K562 (cell line): Measurements from ENCODE around the gene RARA. TPM values are rescaled to one million over a fixed set of nuclear protein-coding genes. Genes with fewer than 3 reads are reported as not detected.

Source experiments
- ATAC-seq: fragments of 200-7000 bp; cut with Tn5 transposase; 3 replicates; pipeline ENCODE4 v1.9.1; 2020; ENCODE audit warnings: moderate library complexity
- BruUV-seq: library from RNA; stranded (reverse); fragments of 400-500 nt; replicated peaks from 2 replicates; lab custom pipeline; 2021; lab: Mats Ljungman, UMichigan
- CTCF ChIA-PET: fragments of 300-600 bp; formaldehyde crosslinking; extraction: SDS; loops from one replicate; lab custom pipeline; 2021; ENCODE audit warnings: low intra/inter-chr PET ratio; lab: Yijun Ruan, JAX
- POLR2A ChIA-PET: fragments of 300-600, 350-650 bp; sonication (Branson Sonifier 250); formaldehyde crosslinking; extraction: SDS; loops from one replicate; lab custom pipeline; 2021; ENCODE audit warnings: antibody characterized with exemption, inconsistent platforms; lab: Yijun Ruan, JAX
- DNase-seq, 4 experiments: peaks; one replicate each; pipeline versions ENCODE4 v3.0.0 to v3.0.0-alpha.2; 2011 to 2018; ENCODE audit warnings: low spot score in 3 of 4, mixed read lengths in 3 of 4; ENCODE audit errors: extremely low read depth in 1 of 4
- FAIRE-seq: peaks from 2 replicates; lab custom pipeline; 2011; peaks lifted over from hg19 to GRCh38; lab: Jason Lieb, UNC
- H2AFZ ChIP-seq: 2 replicates; pipeline ENCODE4 v1.6.0; 2011; ENCODE audit warnings: low read depth, low read length, control low read depth, inconsistent platforms
- H3K27ac ChIP-seq: fragments of 200-600 bp; 3 replicates; pipeline ENCODE4 v1.8.0; 2011; ENCODE audit warnings: low read depth, mild to moderate bottlenecking, control low read depth, inconsistent platforms, low read length, moderate library complexity, mixed read lengths; ENCODE audit errors: extremely low read depth
- H3K27me3 ChIP-seq, 2 experiments: fragments of 300-600 bp in 1 of 2; 2 replicates in 1 of 2; 3 replicates in 1 of 2; pipeline versions ENCODE4 v1.6.0 to v1.8.0; 2011; ENCODE audit warnings: inconsistent platforms in 2 of 2, low read length in 2 of 2, mild to moderate bottlenecking in 1 of 2, mixed read lengths in 1 of 2, moderate library complexity in 1 of 2; ENCODE audit not compliant: control insufficient read depth in 2 of 2, insufficient read depth in 2 of 2
- H3K36me3 ChIP-seq: fragments of 300-600 bp; 3 replicates; pipeline ENCODE4 v1.8.0; 2011; ENCODE audit warnings: mild to moderate bottlenecking, low read length, inconsistent platforms; ENCODE audit not compliant: control insufficient read depth, insufficient read depth
- H3K4me1 ChIP-seq, 2 experiments: fragments of 200-600 bp in 1 of 2; replicated peaks in 1 of 2; 2 replicates in 1 of 2; 3 replicates in 1 of 2; pipeline versions ENCODE4 v1.5.1 to v1.8.0; 2011; ENCODE audit warnings: inconsistent platforms in 2 of 2, low read length in 2 of 2, mild to moderate bottlenecking in 1 of 2, mixed read lengths in 1 of 2, moderate library complexity in 1 of 2; ENCODE audit not compliant: control insufficient read depth in 2 of 2, insufficient read depth in 2 of 2
- H3K4me2 ChIP-seq: 2 replicates; pipeline ENCODE4 v1.6.1; 2011; ENCODE audit warnings: low read length, control low read depth, inconsistent platforms, mixed read lengths; ENCODE audit not compliant: insufficient read depth
- H3K4me3 ChIP-seq: fragments of 200-600 bp; sonication (generic), shearing (Covaris generic); 2 replicates; pipeline ENCODE4 v1.5.1; 2016; ENCODE audit warnings: control low read depth, inconsistent platforms
- H3K79me2 ChIP-seq: fragments of 200-600 bp; 3 replicates; pipeline ENCODE4 v1.8.0; 2011; ENCODE audit warnings: low read length, inconsistent platforms; ENCODE audit not compliant: control insufficient read depth, insufficient read depth
- H3K9ac ChIP-seq, 2 experiments: 2 replicates each; pipeline versions ENCODE4 v1.6.0 to v1.6.1; 2011; ENCODE audit warnings: low read depth in 2 of 2, low read length in 2 of 2, control low read depth in 1 of 2, inconsistent platforms in 1 of 2, mild to moderate bottlenecking in 1 of 2, mixed read lengths in 1 of 2; ENCODE audit not compliant: insufficient read depth in 1 of 2
- H3K9me1 ChIP-seq: one replicate; pipeline ENCODE4 v1.6.0; 2011; ENCODE audit warnings: inconsistent platforms, mild to moderate bottlenecking, low read length, moderate library complexity; ENCODE audit not compliant: control insufficient read depth, insufficient read depth
- H3K9me3 ChIP-seq: replicated peaks from 2 replicates; pipeline ENCODE4 v1.5.1; 2011; ENCODE audit warnings: low read depth, low read length, inconsistent platforms; ENCODE audit not compliant: control insufficient read depth, insufficient read depth
- H4K20me1 ChIP-seq: replicated peaks from 2 replicates; pipeline ENCODE4 v1.6.1; 2011; ENCODE audit warnings: low read length, inconsistent platforms, mixed read lengths; ENCODE audit not compliant: control insufficient read depth, insufficient read depth
- CBX3 ChIP-seq, 2 experiments: IDR thresholded peaks; 1 replicate in 1 of 2; 2 replicates in 1 of 2; pipeline ENCODE4 v1.6.1; 2012; ENCODE audit warnings: inconsistent platforms in 2 of 2, low read length in 2 of 2, borderline replicate concordance in 1 of 2, control low read depth in 1 of 2
- CSDE1 ChIP-seq, 2 experiments: fragments of 450-650 bp; IDR thresholded peaks; 2 replicates each; pipeline ENCODE4 v1.6.1; 2016; ENCODE audit warnings: mild to moderate bottlenecking in 1 of 2
- LCOR ChIP-seq: sonication (generic); formaldehyde crosslinking; IDR thresholded peaks from 2 replicates; pipeline ENCODE4 v1.8.0; 2022; ENCODE audit warnings: mild to moderate bottlenecking, missing genetic modification reagents
- MYC ChIP-seq, 2 experiments: fragments of 250-450 bp in 1 of 2; sonication (Bioruptor Pico) in 1 of 2; IDR thresholded peaks; 2 replicates each; pipeline versions ENCODE4 v1.5.1 to v1.6.1; 2012 to 2021; ENCODE audit warnings: low read depth in 2 of 2, borderline replicate concordance in 1 of 2, improper control_type of control experiment in 1 of 2, low read length in 1 of 2, mild to moderate bottlenecking in 1 of 2, moderate library complexity in 1 of 2
- NFIX ChIP-seq: fragments of 250-450 bp; sonication (Bioruptor Pico); IDR thresholded peaks from 2 replicates; pipeline ENCODE4 v1.4.0; 2020; ENCODE audit warnings: low read depth, mild to moderate bottlenecking, moderate library complexity
- POLR2H ChIP-seq: IDR thresholded peaks from 2 replicates; pipeline ENCODE4 v1.6.1; 2016; ENCODE audit warnings: missing genetic modification characterization, low read depth, mild to moderate bottlenecking, control low read depth, missing compliant biosample characterization, moderate library complexity
- PRMT5 ChIP-seq: sonication (generic); formaldehyde crosslinking; IDR thresholded peaks from 2 replicates; pipeline ENCODE4 v1.5.0; 2020; ENCODE audit warnings: missing genetic modification reagents
- RBFOX2 ChIP-seq: fragments of 200-400 bp; formaldehyde crosslinking; IDR thresholded peaks from 2 replicates; pipeline ENCODE4 v1.6.1; 2017; ENCODE audit warnings: low read depth, mild to moderate bottlenecking, low read length, moderate library complexity
- RBM25 ChIP-seq: fragments of 200-400 bp; formaldehyde crosslinking; IDR thresholded peaks from 2 replicates; pipeline ENCODE4 v1.6.1; 2018; ENCODE audit warnings: low read length, low read depth, moderate library complexity; ENCODE audit not compliant: severe bottlenecking
- SRF ChIP-seq, 2 experiments: fragments of 250-450, 450-650 bp in 1 of 2; sonication (Bioruptor Pico) in 1 of 2; sonication (generic) in 1 of 2; formaldehyde crosslinking; IDR thresholded peaks; 2 replicates each; pipeline versions ENCODE4 v1.5.0 to v1.5.1; 2020 to 2022; ENCODE audit warnings: mild to moderate bottlenecking in 1 of 2, missing genetic modification reagents in 1 of 2
- TAF1 ChIP-seq: IDR thresholded peaks from 2 replicates; pipeline ENCODE4 v1.6.1; 2011; ENCODE audit warnings: mild to moderate bottlenecking, low read length, moderate library complexity; ENCODE audit not compliant: insufficient read depth, control insufficient read depth, severe bottlenecking; ENCODE audit errors: extremely low read depth
- TAF9B ChIP-seq: fragments of 450-650 bp; IDR thresholded peaks from 2 replicates; pipeline ENCODE4 v1.6.1; 2018; ENCODE audit warnings: mild to moderate bottlenecking; ENCODE audit not compliant: partially characterized antibody
- ZFPM2 ChIP-seq: fragments of 250-450 bp; sonication (Bioruptor Pico); IDR thresholded peaks from 2 replicates; pipeline ENCODE4 v1.5.1; 2022; ENCODE audit warnings: mild to moderate bottlenecking
- ZNF3 ChIP-seq: fragments of 250-450 bp; sonication (Bioruptor Pico); IDR thresholded peaks from 2 replicates; pipeline ENCODE4 v1.5.0; 2021; ENCODE audit warnings: mild to moderate bottlenecking, moderate library complexity
- ZNF785 ChIP-seq: fragments of 250-450 bp; sonication (Bioruptor Pico); IDR thresholded peaks from 2 replicates; pipeline ENCODE4 v1.4.0; 2020; ENCODE audit warnings: mild to moderate bottlenecking
- WGBS: fragments of 100-300 bp; shearing (Covaris generic); methylation state at CpG from one replicate; pipeline ENCODE4 v1.1.6; 2016; ENCODE audit warnings: low coverage, mixed read lengths; ENCODE audit not compliant: insufficient coverage; ENCODE audit errors: missing lambda C conversion rate; 5-methylcytosine and 5-hydroxymethylcytosine counted together
- in situ Hi-C: fragments of 300-500 bp; cut with MboI; formaldehyde crosslinking; loops from 4 replicates; pipeline ENCODE4 v1.15.0; 2018; ENCODE audit warnings: inconsistent platforms, mixed read lengths
- intact Hi-C: fragments of 100-400 bp; cut with micrococcal nuclease; formaldehyde crosslinking; loops from 2 replicates; pipeline ENCODE4 v1.14.2; 2022
- polyA plus RNA-seq, 8 experiments: library from polyadenylated mRNA; depleted of rRNA in 4 of 8; stranded (reverse) in 5 of 8; unstranded in 3 of 8; fragments of >200 nt; fragmentation: Nextera tagmentation in 2 of 8; fragmentation: Illumina TruSeq in 1 of 8; extraction: Ambion mirVana in 2 of 8; extraction: Trizol in 1 of 8; gene quantifications; 2 replicates each; pipeline versions ENCODE4 v1.2.1 to v1.2.3, GENCODE V29; 2011 to 2014; ENCODE audit warnings: inconsistent platforms in 1 of 8, missing spikeins in 1 of 8
- total RNA-seq, 7 experiments: library from RNA; depleted of rRNA in 6 of 7; stranded (reverse); fragments of >200 nt in 6 of 7; fragmentation: Illumina TruSeq in 2 of 7; extraction: Trizol in 2 of 7; gene quantifications; 2 replicates each; pipeline versions ENCODE4 v1.2.1 to v1.2.3, GENCODE V29; 2011 to 2021; ENCODE audit warnings: low replicate concordance in 1 of 7

RARA gene
- total and polyA plus RNA-seq, 9 of the 15 experiments (the other 6 are each of a cell fraction or from before 2014, with no cell fraction given), result 0.10 to 28.0 (median 7.9) TPM

DNA sequence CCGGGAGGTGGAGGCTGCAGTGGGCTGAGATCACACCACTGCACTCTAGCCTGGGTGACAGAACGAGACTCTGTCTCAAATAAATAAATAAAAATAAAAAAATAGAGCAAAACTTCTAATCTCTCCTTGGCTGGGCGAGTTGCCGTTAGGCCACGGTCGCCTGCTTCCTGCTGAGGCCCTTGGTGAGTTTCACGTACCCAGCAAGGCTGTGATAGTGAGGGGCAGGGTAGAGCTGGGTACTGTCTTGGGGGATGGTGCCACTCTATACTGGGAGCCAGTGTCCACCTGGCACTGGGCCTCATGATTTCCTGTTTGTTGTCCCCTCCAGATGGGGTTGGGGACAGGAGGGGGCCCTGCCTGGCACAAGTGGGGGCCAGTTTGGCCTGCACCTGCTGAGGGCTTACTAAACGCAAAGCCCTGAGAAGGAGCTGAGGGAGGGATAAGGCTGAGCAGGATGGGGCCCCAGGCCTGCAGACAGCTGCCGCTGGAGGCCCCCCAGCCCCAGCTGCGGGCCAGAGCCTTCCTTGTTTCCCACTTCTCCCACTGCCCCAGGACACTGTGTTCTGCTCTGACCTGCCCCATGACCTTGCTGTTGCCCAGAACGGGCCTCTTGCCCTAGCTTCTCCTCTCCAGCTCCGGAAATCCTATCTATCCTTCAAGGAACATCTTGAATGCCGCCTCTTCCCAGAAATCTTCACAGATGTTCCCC is 30.1 kb downstream of the RARA start:
- Histone ChIP-seq H3K9me3 (no peaks in the 10 kb centered on the region), H3K4me3 (no peak overlapping the region), H4K20me1 (no peaks in the 10 kb centered on the region; the same call in 1 of the 2 replicates)
- intact Hi-C loops, result no loop called here
- DNase-seq, result no peak
- no peak for TF ChIP-seq POLR2H
- TF ChIP-seq CBX3 (IDR thresholded peaks at IDR 0.05; ENCODE audit: borderline replicate concordance in 1 of 2, low read length in 2 of 2), result no peak
- TF ChIP-seq RBFOX2, result 0 out of 2 replicates have a peak, but pooled peaks have one; percentile 24
- TF ChIP-seq, all 486 proteins: peak for 1
- FAIRE-seq (no peak), ATAC-seq (no peak)
- no peak overlapping the region for H3K4me2 ChIP-seq
- H3K9ac ChIP-seq, result peak overlapping the region in 1 of 2 experiments; percentile 38; a peak in 2 of 4 replicates
- POLR2A ChIA-PET, result interaction anchor here (0.6 to 1.1 kb wide), 4 partner anchors 14 to 79 kb away, joined by 3 to 4 read pairs (median 3); partner anchors contain the start of gene TOP2A
- no peaks in the 10 kb centered on the region for H3K27me3 ChIP-seq
- no peaks in the 10 kb centered on the region for H3K9me1 ChIP-seq
- no TSS peak for BruUV-seq
- no peak overlapping the region for H3K27ac ChIP-seq
- peaks cover 27% of the 10 kb centered on the region for H3K79me2 ChIP-seq
- 81% methylated on average over 13 of the region's 13 CpGs for WGBS
- CTCF ChIA-PET, result no interaction called here
- peaks cover 26 to 50% of the 10 kb centered on the region in 2 experiments for H3K4me1 ChIP-seq
- peaks cover 32% of the 10 kb centered on the region; the same call in 2 of the 3 replicates for H3K36me3 ChIP-seq
- in situ Hi-C loops, result no loop called here
- H2AFZ ChIP-seq, result no peak overlapping the region

- intact Hi-C loops, result loop anchor here (5.0 kb wide), 1 partner anchor 33 kb away; the partner anchor contains the start of gene RARA
- H3K4me1 ChIP-seq, result peaks cover 29 to 50% of the 10 kb centered on the region in 2 experiments
- H3K9me1 ChIP-seq, result no peaks in the 10 kb centered on the region
- H3K4me3 ChIP-seq, result no peak overlapping the region
- peak overlapping the region; percentile 91; the same call in 2 of the 3 replicates for H3K27ac ChIP-seq
- H3K9ac ChIP-seq, result no peak overlapping the region
- peaks cover 37% of the 10 kb centered on the region for H3K79me2 ChIP-seq
- FAIRE-seq (no peak), DNase-seq (no peak), ATAC-seq (no peak)
- POLR2A ChIA-PET, result interaction anchor here (1.6 kb wide), 1 partner anchor 12 kb away, joined by 7 read pairs; no protein-coding TSS in a partner anchor
- in situ Hi-C loops, result no loop called here
- no peaks in the 10 kb centered on the region; the same call in 1 of the 2 replicates for H4K20me1 ChIP-seq
- 94% methylated on average over 1 of the region's 1 CpG for WGBS
- CTCF ChIA-PET, result no interaction called here
- no peak overlapping the region for H2AFZ ChIP-seq
- no TSS peak for BruUV-seq
- no peaks in the 10 kb centered on the region for H3K27me3 ChIP-seq
- peak overlapping the region; percentile 83; the same call in 1 of the 2 replicates for H3K4me2 ChIP-seq
- H3K9me3 ChIP-seq, result no peaks in the 10 kb centered on the region
- peaks cover 35% of the 10 kb centered on the region; the same call in 2 of the 3 replicates for H3K36me3 ChIP-seq
- TF ChIP-seq ZNF3 (CRISPR knock-in tag) (0 out of 2 replicates have a peak, but pooled peaks have one; percentile 21), LCOR (CRISPR knock-in tag) (no peak), SRF (CRISPR knock-in tag; IDR thresholded peaks at IDR 0.05) (no peak), ZNF785 (CRISPR knock-in tag) (no peak), MYC (IDR thresholded peaks at IDR 0.05; ENCODE audit: low read depth, low read length) (no peak), MYC (CRISPR knock-in tag; IDR thresholded peaks at IDR 0.05; ENCODE audit: borderline replicate concordance, low read depth) (no peak), RBM25 (peak; percentile 84), PRMT5 (no peak), ZFPM2 (CRISPR knock-in tag) (no peak), CSDE1 (IDR thresholded peaks at IDR 0.05) (no peak), TAF9B (no peak), TAF1 (no peak), NFIX (CRISPR knock-in tag) (no peak)
These were observed 31.3 kb downstream of the RARA start for GRCh38 chr17:40340327-40340726.
